Activated naive CD4-positive, alpha-beta T cell treated with anti-CD3 and anti-CD28 coated beads, Interleukin-2, amount 50 U/mL, for 16 hours (primary cell): ENCODE data around the gene WWC2.
"Not testable (repeated sequence)": the region's sequence is repeated elsewhere in the genome, so short reads cannot be mapped to it uniquely, and the experiment has no call there.

Experiments used
- DNase-seq: peaks from one replicate; pipeline ENCODE4 v3.0.0-alpha.2; 2020

The WWC2 gene

GRCh38 chr4:183144787-183145186, 45.7 kb downstream of the WWC2 start:
- no peak for DNase-seq

- DNase-seq = no peak
Observed at GRCh38 chr4:183145773-183146172, 46.7 kb downstream of the WWC2 start.

DNA sequence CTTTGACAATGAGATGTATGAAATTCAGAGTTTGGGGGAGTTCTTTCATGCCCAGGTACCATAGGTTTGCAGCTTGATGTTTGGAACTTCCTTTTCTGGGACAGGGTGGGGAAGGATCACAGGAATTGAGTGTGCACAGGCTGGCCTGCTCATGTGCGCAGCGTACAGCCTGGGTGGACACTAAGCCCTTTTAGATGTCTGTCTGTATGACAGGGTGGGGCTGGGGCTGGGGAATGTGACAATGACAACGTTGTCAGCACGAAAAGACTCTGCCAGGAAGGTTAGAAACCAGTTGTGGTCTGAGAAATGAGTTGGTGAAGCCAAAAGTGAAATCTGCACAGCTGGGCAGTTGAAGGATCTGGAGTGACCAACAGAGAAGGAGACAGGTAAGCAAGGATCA, 47.4 kb downstream of the WWC2 start:
- DNase-seq = no peak

DNA sequence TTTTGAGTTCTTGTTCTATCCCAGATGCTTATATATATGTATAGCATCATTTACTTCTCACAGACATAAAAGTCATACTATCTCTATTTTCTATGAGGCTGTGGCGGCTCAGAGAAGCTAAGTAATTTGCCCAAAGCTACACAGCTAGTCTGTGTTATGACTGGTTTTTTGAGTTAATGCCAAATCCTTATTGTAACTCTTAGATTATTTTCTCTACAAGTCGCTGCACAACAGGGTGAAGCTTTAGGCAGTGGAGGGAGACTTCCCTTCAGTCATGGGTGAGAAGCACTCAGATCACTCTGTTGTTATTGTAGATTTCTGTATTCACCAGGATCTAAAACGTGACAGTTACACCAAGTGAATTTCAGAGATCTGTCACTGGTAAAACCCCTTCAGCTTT, 48.1 kb downstream of the WWC2 start:
- DNase-seq = no peak

GRCh38 chr4:183147983-183148382, 48.9 kb downstream of the WWC2 start:
- no peak for DNase-seq

GRCh38 chr4:183149616-183150539, 50.8 kb downstream of the WWC2 start:
- no peak for DNase-seq

GRCh38 chr4:183150664-183151063, 51.6 kb downstream of the WWC2 start:
- not testable (repeated sequence) for DNase-seq

DNA sequence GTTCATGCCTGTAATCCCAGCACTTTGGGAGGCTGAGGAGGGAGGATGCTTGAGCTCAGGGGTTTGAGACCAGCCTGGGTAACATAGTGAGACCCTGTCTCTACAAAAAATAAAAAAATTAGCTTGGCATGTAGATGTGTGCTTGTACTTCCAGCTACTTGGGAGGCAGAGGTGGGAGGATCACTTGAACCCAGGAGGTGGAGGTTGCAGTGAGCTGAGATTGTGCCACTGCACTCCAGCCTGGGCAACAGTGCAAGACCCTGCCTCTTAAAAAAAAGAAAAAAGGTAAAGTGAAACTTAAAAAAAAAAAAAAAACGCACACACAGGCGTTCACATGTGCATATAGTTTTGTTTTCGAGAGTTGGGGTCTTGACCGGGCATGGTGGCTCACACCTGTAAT, 53.2 kb downstream of the WWC2 start:
- DNase-seq = not testable (repeated sequence)

- no peak for DNase-seq
Observed at GRCh38 chr4:183153190-183153916, 54.3 kb downstream of the WWC2 start.

- DNase-seq = no peak
Observed at GRCh38 chr4:183154701-183155391, 55.8 kb downstream of the WWC2 start.

- DNase-seq = no peak
Observed at GRCh38 chr4:183155450-183156184, 56.6 kb downstream of the WWC2 start.

GRCh38 chr4:183157215-183157614, 58.2 kb downstream of the WWC2 start:
- DNase-seq = no peak

DNA sequence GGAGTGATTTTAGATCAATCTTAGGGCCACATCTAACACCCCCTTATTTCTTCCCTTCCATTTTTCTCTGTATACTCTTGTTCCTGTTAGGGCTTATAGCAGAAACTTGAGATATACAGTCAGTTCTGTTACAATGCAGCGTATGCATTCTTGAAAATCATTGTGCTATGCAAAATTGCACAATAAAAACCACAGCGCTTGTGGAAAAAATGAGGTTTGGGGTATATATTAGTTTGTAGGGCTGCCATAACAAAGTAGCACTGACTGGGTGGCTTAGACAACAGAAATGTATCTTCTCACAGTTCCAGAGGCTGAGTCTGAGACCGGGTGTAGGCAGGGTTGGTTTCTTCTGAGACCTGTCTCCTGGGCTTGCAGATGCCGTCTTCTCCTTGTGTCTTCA, 59.0 kb downstream of the WWC2 start:
- DNase-seq = no peak

- no peak for DNase-seq
Observed at GRCh38 chr4:183161630-183162029, 62.6 kb downstream of the WWC2 start.

DNA sequence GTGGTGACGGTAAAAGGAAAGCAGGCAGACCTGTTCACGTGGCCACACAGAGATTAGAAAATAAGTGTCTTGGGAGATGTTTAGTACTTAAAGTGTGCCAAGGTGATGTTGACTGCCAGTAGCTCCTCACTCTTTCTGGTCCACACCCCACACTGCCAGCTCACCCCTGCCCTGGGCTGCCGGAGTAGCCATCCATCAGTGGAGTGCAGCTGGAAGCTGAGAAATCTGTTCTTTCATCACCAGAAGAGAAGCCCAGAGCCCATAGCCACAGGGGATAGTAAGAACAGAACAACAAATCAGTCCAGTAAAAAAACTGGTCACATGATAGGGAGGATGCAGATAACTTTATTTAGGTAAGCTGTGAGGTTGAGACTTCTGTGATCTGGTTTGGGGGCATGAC, 64.1 kb downstream of the WWC2 start:
- DNase-seq = no peak

- DNase-seq = no peak
Observed at GRCh38 chr4:183164963-183165362, 65.9 kb downstream of the WWC2 start.

GRCh38 chr4:183165376-183165775, 66.3 kb downstream of the WWC2 start:
- DNase-seq = no peak

GRCh38 chr4:183170894-183171293, 71.8 kb downstream of the WWC2 start:
- no peak for DNase-seq

DNA sequence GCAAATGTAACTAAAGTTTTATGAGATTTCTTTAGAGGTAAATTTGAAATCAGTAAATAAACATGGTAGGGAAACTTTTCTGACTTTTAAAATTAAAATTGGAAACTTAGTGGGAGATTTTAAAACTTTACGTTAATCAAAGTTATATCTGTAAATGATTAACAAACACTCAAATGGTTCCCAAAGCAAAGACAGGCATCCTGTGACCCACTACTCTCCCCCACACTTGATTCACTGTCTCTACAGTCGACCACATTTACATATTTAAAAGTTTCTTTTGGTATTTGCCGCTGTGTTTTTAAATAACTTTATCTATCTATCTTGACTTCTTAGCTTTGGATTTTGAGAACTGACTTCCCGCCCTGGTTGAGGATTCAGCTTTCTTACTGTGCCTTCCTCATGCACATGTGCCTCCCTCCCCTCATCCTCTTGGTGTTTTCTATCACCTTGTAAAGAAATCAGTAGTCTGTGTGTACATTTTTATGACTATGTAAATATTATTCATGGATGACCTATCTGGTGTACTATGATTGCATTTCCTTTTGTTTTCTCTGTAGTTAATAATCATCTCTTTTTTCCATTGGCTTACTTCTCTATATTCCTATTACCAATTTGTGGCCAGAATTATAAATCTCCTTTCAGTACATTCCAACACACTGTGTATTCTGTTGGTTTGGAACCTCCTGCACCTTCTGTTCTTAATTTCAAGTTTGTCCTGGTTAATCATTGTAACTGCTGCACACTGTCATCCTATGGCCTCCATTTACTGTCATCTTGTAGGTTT, 72.6 kb downstream of the WWC2 start:
- DNase-seq = no peak

GRCh38 chr4:183172881-183173280, 73.8 kb downstream of the WWC2 start:
- no peak for DNase-seq

GRCh38 chr4:183173580-183174526, 74.8 kb downstream of the WWC2 start:
- DNase-seq = no peak
